Stomach (tissue), 4 donors: ENCODE data around the gene SSR1.
"Not testable (repeated sequence)": the region's sequence is repeated elsewhere in the genome, so short reads cannot be mapped to it uniquely, and the experiment has no call there.

Experiments
- CTCF ChIP-seq, 7 experiments: fragments of 450-650 bp in 4 of 7; fragments of 200-600 bp in 3 of 7; sonication (generic) in 3 of 7; IDR thresholded peaks; one replicate each; pipeline ENCODE4 v1.5.1; 2016 to 2019; ENCODE audit warnings: antibody characterized with exemption in 7 of 7, control low read depth in 2 of 7, mild to moderate bottlenecking in 1 of 7
- POLR2A ChIP-seq, 4 donors: fragments of 450-650 bp; IDR thresholded peaks; one replicate each; pipeline ENCODE4 v1.6.1; 2016; ENCODE audit warnings: antibody characterized with exemption in 4 of 4, control low read depth in 2 of 4, mild to moderate bottlenecking in 1 of 4, moderate library complexity in 1 of 4
- POLR2AphosphoS5 ChIP-seq, 3 donors: sonication (generic); formaldehyde crosslinking; IDR thresholded peaks; one replicate each; pipeline ENCODE4 v1.6.1; 2016; ENCODE audit warnings: antibody characterized with exemption in 3 of 3

GRCh38 chr6:7350591-7350990, 37.6 kb upstream of the SSR1 start:
- not testable (repeated sequence) for TF ChIP-seq CTCF, POLR2AphosphoS5, POLR2A (IDR thresholded peaks at IDR 0.05)
